HepG2 (cell line): ENCODE data around the gene ICAM2.

ENCODE experiments used
- RAD51 ChIP-seq: fragments of 450-650 bp; IDR thresholded peaks from 2 replicates; pipeline ENCODE4 v1.6.1; 2016; ENCODE audit warnings: borderline replicate concordance
- RFX5 ChIP-seq: IDR thresholded peaks from 2 replicates; pipeline ENCODE4 v1.6.1; 2011; ENCODE audit warnings: low read depth, low read length, improper control_type of control experiment
- ZNF18 ChIP-seq: sonication (generic); formaldehyde crosslinking; IDR thresholded peaks from 2 replicates; pipeline ENCODE4 v1.8.0; 2022; ENCODE audit warnings: mild to moderate bottlenecking, missing genetic modification reagents; ENCODE audit not compliant: insufficient replicate concordance

DNA sequence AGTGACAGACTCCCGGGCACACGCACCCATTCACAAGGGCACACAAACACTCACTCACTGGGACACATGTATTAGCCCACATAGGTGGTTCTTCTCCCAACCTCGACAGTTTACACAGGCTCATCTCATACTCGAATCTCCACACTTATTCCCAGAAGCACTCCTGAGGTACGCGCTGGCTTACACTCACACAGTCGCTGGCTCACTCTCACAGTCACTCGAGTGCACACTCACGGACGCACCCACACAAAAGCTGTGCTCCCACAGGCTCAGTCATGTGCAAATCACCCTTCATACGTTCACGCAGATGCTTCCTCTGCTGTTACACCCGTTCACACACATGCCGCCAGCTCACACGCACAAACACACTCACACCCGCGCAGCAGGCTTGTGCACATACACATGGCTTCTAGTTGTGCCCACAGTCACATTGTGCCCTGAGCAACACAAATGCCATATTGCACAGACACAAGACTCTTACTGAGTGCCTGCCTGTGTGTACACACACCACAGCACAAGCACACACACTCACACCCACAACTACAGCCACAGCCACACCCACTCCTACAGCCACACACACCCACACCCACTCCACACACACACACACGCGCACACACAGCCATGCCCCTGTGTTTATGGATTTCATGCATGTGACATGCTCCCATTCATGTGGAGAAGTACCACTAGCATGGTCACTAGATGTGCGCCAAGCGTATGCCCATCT is 30.6 kb downstream of the ICAM2 start:
- no peak for TF ChIP-seq RAD51
- no peak for TF ChIP-seq RFX5
- no peak for TF ChIP-seq ZNF18
